ENCODE measurements around the gene TSG101.

TSG101 gene

GRCh38 chr11:18492888-18493287 is 33.9 kb downstream of the TSG101 start:
- DNase-seq, result no peak

GRCh38 chr11:18491924-18492323 is 34.8 kb downstream of the TSG101 start:
- DNase-seq, result no peak

GRCh38 chr11:18490736-18491485 is 35.8 kb downstream of the TSG101 start:
- no peak for DNase-seq

- no peak for DNase-seq
Measured at GRCh38 chr11:18490319-18490718, 36.4 kb downstream of the TSG101 start.

GRCh38 chr11:18485913-18486528 is 40.7 kb downstream of the TSG101 start:
- no peak for DNase-seq

GRCh38 chr11:18479063-18479462 is 47.7 kb downstream of the TSG101 start:
- DNase-seq, result no peak

GRCh38 chr11:18472587-18472986 is 54.2 kb downstream of the TSG101 start:
- no peak for DNase-seq

GRCh38 chr11:18471995-18472394 is 54.7 kb downstream of the TSG101 start:
- DNase-seq, result no peak

- no peak for DNase-seq
Measured at GRCh38 chr11:18468961-18469360, 57.8 kb downstream of the TSG101 start.

GRCh38 chr11:18468059-18468458 is 58.7 kb downstream of the TSG101 start:
- DNase-seq, result no peak

- DNase-seq, result no peak
Measured at GRCh38 chr11:18466402-18466801, 60.3 kb downstream of the TSG101 start.

- no peak for DNase-seq
Measured at GRCh38 chr11:18463439-18463838, 63.3 kb downstream of the TSG101 start.

- no peak for DNase-seq
Measured at GRCh38 chr11:18461909-18462308, 64.8 kb downstream of the TSG101 start.

GRCh38 chr11:18459634-18460033 is 67.1 kb downstream of the TSG101 start:
- no peak for DNase-seq

- no peak for DNase-seq
Measured at GRCh38 chr11:18457450-18457849, 69.3 kb downstream of the TSG101 start.

GRCh38 chr11:18455686-18456372 is 70.9 kb downstream of the TSG101 start, which contains the start of gene LDHAL6A:
TSS of gene LDHAL6A (plus strand) at chr11:18455856. CDS start at chr11:18456681, 825 bp downstream.
- no peak for DNase-seq

GRCh38 chr11:18452927-18453326 is 73.8 kb downstream of the TSG101 start:
- no peak for DNase-seq

GRCh38 chr11:18449251-18449650 is 77.5 kb downstream of the TSG101 start:
- DNase-seq, result no peak

- DNase-seq, result no peak
Measured at GRCh38 chr11:18438691-18439090, 88.1 kb downstream of the TSG101 start.

Data from NCI-H446 (cell line).